ENCODE results near the gene IQCF6.

The IQCF6 gene

DNA sequence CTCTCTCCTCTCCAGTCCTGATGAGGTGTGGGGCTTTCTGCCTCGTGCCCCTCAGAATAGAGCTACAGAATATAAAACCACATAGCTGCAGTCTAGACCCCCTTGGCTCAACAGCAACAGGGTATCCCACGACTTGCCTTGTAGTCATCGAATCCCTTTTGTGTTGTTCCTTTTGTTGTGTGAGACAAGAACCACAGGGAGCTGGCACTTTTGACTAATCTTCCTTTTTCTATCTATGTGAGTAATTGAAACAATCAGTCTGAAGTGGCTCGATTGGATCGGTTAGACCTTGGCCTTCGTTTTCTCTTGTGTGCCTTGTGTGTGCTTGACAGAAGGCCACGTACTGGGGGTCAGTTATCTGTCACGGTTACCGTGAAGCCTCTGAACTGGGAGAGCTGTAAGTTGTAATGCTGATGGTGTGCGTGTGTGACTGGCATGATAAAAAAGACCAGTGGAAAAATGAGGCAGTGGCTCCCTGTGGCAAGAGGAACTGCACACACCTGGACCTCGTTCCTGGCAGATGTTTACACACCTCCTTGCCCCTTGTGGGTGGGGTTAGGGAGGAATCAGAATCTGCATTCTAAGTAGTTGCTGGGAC lies 23.2 kb upstream of the IQCF6 start:
- ATAC-seq (ENCODE audit: low read depth) = no peak
- H3K27ac ChIP-seq (ENCODE audit: poor library complexity, severe bottlenecking) = no peak overlapping the region
- no peak for DNase-seq (ENCODE audit: low spot score)
- TF ChIP-seq, protein P1, sequence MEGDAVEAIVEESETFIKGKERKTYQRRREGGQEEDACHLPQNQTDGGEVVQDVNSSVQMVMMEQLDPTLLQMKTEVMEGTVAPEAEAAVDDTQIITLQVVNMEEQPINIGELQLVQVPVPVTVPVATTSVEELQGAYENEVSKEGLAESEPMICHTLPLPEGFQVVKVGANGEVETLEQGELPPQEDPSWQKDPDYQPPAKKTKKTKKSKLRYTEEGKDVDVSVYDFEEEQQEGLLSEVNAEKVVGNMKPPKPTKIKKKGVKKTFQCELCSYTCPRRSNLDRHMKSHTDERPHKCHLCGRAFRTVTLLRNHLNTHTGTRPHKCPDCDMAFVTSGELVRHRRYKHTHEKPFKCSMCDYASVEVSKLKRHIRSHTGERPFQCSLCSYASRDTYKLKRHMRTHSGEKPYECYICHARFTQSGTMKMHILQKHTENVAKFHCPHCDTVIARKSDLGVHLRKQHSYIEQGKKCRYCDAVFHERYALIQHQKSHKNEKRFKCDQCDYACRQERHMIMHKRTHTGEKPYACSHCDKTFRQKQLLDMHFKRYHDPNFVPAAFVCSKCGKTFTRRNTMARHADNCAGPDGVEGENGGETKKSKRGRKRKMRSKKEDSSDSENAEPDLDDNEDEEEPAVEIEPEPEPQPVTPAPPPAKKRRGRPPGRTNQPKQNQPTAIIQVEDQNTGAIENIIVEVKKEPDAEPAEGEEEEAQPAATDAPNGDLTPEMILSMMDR (IDR thresholded peaks at IDR 0.05; ENCODE audit: poor library complexity, severe bottlenecking) = no peak
- H3K4me3 ChIP-seq (ENCODE audit: severe bottlenecking) = no peak overlapping the region
- H3K27me3 ChIP-seq (ENCODE audit: insufficient read depth, poor library complexity, severe bottlenecking) = no peaks in the 10 kb centered on the region
- no peaks in the 10 kb centered on the region for H3K36me3 ChIP-seq (ENCODE audit: low read depth)
- no peaks in the 10 kb centered on the region for H3K9me3 ChIP-seq (ENCODE audit: severe bottlenecking)
- no peaks in the 10 kb centered on the region for H3K4me1 ChIP-seq (ENCODE audit: insufficient read depth, poor library complexity, severe bottlenecking)

DNA sequence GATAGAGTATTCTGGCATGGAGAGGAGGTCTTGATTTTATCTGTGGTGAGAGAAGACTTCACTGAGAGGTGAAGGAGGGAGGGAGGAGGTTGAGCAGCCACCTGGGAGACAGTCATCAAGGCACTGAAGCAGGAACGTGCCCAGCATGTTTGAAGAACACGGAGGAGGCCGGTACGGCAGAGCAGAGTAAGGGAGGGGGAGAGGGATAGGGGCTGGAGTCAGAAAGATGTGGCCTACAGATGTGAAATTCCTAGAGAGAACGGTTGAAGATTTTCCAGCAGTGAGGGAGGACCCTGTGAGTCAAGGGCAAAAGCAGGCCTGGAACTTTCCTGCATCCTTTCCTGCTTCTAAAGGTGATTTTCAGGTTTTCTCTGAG lies 21.7 kb upstream of the IQCF6 start:
- Histone ChIP-seq H3K27me3 (ENCODE audit: insufficient read depth, poor library complexity, severe bottlenecking) (no peaks in the 10 kb centered on the region), H3K4me1 (ENCODE audit: insufficient read depth, poor library complexity, severe bottlenecking) (no peaks in the 10 kb centered on the region), H3K9me3 (ENCODE audit: severe bottlenecking) (no peaks in the 10 kb centered on the region), H3K27ac (ENCODE audit: poor library complexity, severe bottlenecking) (no peak overlapping the region), H3K36me3 (ENCODE audit: low read depth) (no peaks in the 10 kb centered on the region), H3K4me3 (ENCODE audit: severe bottlenecking) (no peak overlapping the region)
- no peak for DNase-seq (ENCODE audit: low spot score)
- no peak for ATAC-seq (ENCODE audit: low read depth)
- TF ChIP-seq, protein P1 (IDR thresholded peaks at IDR 0.05; ENCODE audit: poor library complexity, severe bottlenecking) = no peak

- TF ChIP-seq, protein P1 (IDR thresholded peaks at IDR 0.05; ENCODE audit: poor library complexity, severe bottlenecking) = peak; percentile 88
- Histone ChIP-seq H3K27me3 (ENCODE audit: insufficient read depth, poor library complexity, severe bottlenecking) (no peaks in the 10 kb centered on the region), H3K9me3 (ENCODE audit: severe bottlenecking) (no peaks in the 10 kb centered on the region), H3K4me3 (ENCODE audit: severe bottlenecking) (no peak overlapping the region), H3K27ac (ENCODE audit: poor library complexity, severe bottlenecking) (no peak overlapping the region), H3K4me1 (ENCODE audit: insufficient read depth, poor library complexity, severe bottlenecking) (no peaks in the 10 kb centered on the region), H3K36me3 (ENCODE audit: low read depth) (no peaks in the 10 kb centered on the region)
- DNase-seq (ENCODE audit: low spot score) = no peak
- peak; percentile 60; the same call in 2 of the 3 replicates for ATAC-seq (ENCODE audit: low read depth)
Observed at GRCh38 chr3:51799879-51800749, 21.1 kb upstream of the IQCF6 start.

DNA sequence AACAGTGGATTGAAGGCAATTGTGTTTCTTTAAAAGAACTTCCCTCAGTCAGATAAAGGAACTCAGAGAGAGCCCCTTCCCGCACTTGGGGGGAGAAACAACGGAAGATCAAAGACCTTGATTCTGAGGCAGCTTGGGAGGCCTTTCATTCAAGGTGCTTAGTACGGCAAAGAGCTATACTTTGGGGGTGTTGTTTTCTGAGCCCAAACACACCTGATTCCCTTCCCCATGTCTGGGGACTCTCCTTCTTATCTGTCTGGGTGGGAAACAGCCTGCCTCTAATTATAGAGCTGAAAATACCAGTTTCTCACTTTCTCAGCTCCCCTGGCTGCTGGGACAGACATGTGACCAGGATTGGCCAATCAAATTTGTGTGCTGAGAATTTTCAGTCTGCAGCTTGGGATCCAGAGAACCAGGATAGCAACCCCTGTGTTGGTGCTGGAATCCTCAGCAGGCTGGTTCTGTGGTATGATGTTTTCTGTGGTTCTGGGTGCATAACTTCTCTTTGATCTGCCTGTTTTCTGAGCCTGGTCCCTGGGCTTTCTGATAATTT lies 19.4 kb upstream of the IQCF6 start:
- H3K36me3 ChIP-seq (ENCODE audit: low read depth) = no peaks in the 10 kb centered on the region
- no peaks in the 10 kb centered on the region for H3K4me1 ChIP-seq (ENCODE audit: insufficient read depth, poor library complexity, severe bottlenecking)
- H3K27ac ChIP-seq (ENCODE audit: poor library complexity, severe bottlenecking) = no peak overlapping the region
- TF ChIP-seq, protein P1 (IDR thresholded peaks at IDR 0.05; ENCODE audit: poor library complexity, severe bottlenecking) = no peak
- ATAC-seq (ENCODE audit: low read depth) (no peak), DNase-seq (ENCODE audit: low spot score) (no peak)
- no peaks in the 10 kb centered on the region for H3K27me3 ChIP-seq (ENCODE audit: insufficient read depth, poor library complexity, severe bottlenecking)
- H3K4me3 ChIP-seq (ENCODE audit: severe bottlenecking) = no peak overlapping the region
- no peaks in the 10 kb centered on the region for H3K9me3 ChIP-seq (ENCODE audit: severe bottlenecking)

Measured in RWPE2 (cell line).